NOMO-1 (cell line): ENCODE results near the gene PDLIM7.
A peak's percentile ranks its signal among the peaks of the same experiment; 100 is the strongest.

Experiments
- DNase-seq, 2 experiments: peaks; one replicate each; lab custom pipeline; 2025; ENCODE audit not compliant: unreplicated experiment in 2 of 2; lab: John Stamatoyannopoulos, UW

The PDLIM7 gene

DNA sequence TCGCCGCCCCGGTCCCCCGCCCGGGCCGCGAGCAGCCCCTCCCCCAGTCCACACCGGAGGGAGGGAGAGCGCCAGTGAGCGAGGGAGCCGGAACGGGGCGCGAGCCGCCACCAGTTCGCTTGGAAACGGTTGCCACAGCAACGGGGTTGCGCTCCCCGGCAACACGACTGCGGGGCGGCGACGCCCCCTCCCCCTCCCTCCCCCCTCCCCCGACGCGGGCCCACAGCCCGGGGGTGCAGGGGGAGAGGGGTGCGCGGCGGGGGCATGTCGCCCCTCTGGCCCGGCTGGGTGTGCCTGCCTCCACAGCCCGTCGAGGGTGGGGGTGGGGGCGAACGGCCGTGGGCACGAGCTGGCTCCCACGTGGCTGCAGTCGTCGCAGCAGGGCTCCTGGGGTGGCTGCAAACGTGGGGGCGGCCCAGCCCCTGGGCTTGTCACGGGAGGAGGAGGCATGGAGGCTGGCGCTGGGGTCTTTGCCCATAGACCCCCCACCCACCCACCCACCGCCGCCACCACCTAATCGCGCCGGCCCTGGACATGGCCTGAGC lies 50.3 kb downstream of the PDLIM7 start:
- DNase-seq = peak in 1 of 2 experiments; percentile 12

DNA sequence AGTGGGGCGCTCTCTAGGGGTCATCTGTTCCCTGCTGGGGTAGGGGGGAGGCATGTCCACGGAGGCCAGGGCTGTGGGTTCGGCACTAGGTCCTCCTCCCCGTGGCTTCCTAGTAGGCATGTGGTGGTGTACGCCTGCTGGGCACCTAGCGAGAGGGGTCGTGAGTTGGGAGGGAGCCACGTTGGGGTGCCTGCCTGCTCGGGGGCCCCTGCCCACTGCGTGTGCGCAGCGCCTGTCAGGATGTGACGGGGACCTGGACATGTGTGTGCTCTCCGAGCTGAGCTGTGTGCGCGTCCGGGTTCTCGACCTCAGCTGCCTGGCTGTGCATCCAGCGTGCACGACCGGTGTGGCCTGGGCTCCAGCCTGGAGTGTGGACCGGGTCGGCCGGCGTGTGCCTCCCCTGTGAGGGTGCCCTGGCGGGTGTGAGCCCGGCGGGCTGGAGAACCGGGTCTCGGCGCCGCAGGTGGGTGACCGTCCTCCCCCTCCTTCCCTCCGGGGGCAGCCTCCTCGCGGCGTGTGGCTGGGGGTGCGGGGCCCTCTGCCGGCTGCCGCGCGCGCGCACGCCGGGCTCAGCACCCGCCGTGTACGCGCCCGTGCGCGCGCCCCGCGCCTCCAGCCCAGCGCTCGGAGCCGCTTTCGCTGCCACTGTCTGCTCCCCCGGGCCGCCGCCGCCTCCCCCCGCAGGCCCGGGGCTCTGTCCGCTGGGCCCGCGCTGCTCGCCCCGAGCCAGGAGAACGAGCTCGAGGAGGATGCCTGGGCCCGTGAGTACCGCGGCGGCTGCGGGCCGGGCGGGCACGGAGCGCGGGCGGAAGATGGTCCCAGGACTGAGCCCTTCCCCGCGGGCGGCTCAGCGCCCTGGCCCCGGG lies 51.0 kb downstream of the PDLIM7 start, which contains the start of gene PRR7:
Gene PRR7 (plus strand): TSS at position 615 of the 866 bp plus-strand sequence. CDS start 8,254 bp downstream, outside the sequence.
- DNase-seq = peak; percentile 42 to 75

DNA sequence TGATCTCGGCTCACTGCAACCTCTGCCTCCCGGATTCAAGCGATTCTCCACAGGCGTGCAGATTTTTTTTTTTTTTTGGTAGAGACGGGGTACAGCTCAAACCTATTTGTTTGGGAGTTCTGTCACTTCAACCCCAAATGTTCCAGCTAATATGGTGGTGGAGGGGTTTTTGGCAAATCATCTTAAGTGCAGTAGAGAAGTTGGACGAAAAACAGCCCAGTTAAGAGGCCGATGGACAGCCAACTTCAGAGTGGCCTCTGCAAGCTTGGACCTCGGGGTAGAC lies 51.5 kb downstream of the PDLIM7 start:
- no peak for DNase-seq

DNA sequence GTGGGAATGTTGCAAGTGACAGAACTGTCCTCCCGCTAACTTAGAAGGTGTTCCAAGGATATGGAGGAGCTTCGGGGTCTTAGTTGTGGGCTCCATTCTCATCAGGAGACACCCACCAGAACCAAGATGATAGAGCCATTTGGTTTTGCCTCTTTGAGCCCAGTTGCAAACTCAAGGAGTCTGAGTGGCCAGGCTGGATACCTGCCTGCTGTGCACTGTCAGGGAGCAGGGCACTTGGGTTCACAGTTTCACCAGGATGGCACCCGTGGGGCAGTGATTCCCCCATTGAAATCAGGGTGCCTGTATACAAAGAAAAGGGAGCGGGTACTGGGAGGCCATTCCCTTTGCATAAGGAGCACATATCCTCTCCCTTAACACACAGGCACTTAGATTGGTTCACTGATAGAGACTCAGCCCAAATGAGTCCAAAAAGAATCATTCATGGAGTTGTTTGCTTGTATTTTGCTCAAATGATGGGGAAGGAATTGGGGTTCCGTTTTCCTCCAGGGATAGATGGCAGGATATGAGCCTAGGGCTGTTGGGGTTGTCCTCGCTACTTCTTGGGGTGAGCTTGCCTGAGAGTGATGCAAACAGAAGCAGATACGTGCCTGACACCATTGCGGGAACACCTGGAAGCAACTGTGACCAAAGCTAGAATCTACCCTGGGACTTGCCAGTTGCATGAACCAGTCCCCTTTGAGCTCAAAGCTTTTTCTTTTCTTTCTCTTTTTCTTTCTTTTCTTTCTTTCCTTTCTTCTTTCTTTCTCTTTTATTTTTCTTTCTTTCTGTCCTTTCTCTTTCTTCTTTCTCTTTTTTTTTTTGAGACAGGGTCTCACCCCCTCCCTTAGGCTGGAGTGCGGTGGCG lies 52.1 kb downstream of the PDLIM7 start:
- DNase-seq = peak in 1 of 2 experiments; percentile 24

DNA sequence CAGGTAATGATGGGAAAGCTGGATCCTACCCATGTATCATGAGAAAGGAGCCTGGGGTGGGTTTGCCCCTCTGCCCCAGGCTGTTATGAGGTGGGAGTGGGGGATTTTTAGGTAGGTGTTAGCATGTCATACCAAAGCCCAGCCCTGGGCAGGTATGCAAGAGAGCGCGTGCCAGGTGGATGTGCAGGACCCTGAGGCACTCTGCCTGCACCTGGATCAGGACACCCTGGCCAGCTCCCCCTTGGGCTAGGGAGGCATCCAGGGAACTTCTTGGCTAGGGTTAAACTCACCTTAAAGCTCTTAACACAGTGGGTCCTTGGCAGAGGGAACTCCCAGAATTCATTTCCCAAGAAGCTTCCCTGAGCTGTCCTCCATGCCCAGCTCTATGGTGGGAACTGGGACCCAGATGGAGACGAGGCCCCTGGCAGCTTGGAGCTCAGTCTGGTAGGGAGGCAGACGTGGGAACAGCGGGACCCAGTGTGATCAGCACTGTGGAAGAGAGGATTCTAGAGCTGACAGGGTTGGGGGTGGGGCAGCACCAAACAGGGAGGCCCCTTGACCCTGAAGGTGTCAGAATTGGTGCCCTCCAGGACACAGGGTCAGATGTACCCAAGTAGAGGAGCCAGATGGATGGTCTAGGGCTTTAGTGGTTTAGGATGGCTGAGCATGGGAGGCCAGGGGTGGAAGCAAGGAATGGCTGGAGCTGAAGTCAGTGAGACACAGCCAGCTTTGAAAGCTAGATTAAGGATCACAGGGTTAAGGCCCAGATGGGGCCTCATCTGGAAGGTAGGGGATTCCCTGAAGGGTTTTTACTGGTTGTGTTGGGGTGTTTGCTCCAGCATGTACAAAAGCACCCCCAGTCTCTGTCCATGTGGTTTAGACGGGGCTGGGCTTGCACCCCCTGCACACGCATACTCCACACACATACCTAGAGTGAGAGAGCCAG lies 53.0 kb downstream of the PDLIM7 start:
- no peak for DNase-seq

DNA sequence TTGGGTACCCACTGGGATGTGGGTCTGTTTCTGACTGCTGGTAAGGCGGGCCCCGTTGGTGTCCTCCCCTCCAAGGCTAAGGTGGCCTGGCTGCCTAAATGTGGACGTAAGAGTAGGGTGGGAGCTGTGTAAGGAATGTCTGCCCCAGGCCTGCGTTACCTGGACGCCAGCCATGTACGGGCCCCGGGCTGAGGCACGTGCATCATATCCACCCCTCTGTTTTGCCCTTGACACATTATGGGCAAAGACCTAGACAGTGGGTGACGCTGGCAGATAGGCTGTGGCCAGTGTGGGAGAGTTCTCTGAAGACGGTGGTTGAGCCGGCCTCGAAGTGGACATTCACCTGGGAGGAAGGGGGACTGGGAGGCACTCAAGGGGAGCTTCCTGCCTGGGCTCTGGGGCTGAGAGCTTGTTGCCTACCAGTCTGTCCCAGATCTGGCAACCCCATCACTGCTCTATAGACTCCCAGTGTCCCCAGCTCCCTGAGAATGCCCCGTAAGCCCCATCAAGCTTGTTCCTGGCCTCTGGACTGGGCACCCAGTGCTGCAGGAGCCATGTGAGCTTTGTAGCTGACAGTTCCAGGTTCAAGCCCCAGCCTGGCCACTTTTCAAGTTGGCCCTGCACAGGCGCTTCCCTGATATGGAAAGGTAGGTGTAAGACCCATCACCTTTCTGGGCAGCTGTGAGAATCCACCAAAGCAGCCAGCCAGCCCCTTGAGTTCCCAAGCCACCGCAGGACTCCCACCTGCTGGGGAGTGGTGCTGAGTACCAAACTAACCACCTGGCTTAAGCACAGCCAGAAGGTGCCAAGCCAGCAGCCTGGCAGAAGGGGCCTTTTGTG lies 54.0 kb downstream of the PDLIM7 start:
- DNase-seq = no peak

DNA sequence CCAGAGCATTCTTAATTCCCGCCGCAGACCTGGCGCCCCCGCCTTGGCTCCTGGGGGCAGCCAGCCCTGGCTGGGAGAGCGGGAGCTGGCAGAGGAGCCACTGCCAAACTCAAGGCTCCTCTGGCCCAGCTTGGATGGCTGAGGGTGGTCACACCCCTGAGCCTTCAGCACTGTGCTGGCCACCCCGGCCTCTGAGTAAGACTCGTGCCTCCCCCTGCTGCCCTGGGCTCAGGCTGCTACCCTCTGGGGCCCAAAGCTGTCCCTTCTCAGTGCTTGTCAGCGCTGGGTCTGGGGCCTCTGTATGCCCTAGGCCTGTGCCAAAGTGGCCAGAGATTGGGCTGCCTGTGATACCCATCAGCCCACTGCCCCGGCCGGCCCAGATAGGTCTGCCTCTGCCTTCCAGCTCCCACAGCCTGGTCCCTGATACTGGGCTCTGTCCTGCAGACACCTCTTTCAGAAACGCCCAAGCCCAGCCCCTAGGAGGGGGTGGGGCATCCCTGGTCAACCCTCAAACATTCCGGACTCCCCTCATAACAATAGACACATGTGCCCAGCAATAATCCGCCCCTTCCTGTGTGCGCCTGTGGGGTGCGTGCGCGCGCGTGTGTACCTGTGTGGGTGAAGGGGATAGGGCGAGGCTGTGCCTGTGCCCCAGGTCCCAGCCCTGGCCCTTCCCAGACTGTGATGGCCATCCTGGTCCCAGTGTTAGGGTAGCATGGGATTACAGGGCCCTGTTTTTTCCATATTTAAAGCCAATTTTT lies 55.2 kb downstream of the PDLIM7 start:
- DNase-seq = no peak

DNA sequence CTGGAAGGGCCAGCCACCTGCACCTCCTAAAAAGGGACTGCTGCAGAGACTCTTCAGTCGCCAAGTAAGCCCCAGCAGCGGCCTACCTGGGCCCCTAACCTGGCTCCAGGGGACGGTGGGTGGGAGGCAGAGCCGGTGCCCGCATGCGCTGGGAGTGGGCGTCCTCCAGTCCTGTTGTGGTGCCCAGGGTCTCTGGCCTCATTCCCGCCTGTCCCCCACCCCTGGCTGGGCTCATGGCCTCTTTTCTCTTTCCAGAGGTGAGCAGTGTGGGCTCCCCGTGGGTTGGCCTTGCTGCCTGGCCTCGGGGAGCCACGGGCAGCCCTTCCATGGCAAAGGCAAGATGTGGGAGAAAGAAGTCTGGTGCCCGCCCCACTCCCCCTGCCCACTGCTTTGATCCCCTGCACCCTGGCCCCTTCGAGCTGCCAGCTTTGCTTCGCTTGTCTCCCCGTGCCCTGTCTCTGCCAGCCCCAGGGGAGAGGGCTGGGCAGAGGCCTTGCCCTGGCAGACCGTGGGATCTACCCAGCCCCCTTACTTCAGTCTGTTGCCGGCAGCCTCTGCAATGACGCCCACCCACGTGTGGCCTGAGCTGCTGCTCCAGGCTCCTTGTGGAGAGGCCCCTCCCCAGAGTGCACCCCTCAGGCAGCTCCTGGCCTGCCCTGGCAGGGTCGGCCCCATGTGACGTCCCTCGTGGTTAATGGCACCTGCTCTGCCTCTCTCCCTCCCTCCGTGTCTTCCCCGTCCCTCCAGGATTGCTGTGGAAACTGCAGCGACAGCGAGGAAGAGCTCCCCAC lies 56.2 kb downstream of the PDLIM7 start:
- DNase-seq = no peak

DNA sequence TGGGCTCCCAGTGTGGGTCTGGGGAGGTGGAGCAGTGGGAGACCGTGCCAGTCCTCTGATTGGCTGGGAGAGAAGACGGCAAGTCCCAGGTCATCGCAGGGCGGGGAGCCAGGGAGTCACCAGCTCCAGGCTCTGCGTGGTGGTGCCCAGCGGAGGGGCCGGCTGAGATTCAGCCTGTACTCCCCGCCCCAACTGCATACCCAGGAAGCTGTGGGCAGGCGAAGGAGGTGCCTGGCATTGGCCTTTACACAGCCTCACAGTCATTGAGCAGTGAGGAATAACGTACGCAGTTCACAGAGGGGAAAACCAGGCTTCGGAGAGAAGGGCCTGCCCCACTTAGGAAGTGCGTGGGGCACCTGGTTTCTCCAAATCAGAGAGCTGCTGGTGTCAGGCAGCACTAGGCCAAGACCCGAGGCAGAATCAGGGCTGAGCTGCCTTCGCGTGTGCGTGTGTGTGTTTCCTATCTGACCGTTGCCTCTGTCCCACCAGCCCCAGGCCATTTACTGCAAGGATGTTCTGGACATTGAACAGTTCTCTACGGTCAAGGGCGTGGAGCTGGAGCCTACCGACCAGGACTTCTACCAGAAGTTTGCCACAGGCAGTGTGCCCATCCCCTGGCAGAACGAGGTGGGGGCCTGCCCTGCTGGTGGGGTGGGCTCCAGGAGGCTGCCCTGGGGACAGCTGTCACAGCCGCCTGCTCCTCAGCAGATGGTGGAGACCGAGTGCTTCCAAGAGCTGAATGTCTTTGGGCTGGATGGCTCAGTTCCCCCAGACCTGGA lies 57.0 kb downstream of the PDLIM7 start:
- no peak for DNase-seq

DNA sequence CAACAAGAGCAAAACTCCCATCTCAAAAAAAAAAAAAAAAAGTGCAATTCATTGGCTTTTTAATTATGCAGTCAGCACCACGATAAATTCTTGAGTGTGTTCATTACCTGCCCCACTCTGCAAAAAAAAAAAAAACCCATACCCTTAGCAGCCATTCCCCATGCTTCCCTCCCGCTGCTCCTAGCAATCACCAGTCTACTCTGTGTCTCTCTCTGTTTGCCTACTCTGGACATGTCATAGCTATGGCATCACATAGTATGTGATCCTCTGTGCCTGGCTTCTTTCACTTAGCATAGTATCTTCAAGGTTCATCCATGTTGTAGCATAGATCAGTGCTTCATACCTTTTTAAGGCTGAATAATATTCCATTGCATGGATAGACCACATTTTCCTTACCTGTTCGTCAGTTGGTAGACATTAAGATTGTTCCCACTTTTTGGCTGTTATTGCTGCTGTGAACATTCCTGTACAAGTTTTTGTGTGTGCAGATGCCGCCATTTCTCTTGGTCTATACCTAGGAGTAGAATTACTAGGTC lies 57.8 kb downstream of the PDLIM7 start:
- DNase-seq = no peak

DNA sequence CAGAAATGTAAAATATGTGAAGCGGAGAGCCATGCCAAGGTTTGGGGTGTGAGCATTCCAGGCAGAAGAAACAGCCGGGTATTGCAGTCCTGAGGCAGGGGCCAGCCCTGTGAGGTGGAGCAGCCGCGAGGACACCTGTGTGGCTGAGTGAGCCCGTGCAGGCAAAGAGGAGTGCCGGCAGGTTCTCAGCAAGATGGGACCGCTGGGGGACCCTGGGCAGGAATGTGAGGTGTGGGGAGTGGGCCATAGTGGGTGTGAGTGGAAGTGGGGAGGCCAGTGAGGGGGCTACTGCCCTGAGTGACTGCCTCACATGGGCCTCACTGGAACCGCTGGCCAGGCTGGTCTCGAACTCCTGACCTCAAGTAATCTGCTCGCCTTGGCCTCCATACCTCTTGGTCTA lies 58.9 kb downstream of the PDLIM7 start:
- DNase-seq = no peak

DNA sequence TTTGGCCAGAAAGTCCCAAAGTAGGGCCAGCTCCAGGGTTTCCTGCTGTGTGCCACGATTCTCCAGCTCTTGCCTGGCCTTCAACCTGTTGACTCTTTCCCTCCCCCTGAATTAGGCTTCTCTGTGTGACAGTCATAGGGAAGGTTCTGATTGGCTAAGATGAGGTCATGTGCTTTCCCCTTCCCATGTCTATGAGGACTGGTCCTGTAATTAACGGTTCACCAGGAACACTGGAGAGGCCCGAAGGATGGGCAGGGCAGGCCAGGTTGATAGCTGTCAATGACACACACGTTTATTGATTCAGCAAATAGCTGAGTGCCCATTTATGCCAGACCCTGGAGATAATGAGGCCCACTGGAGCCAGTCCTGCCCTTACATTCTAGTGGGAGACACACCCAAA lies 59.8 kb downstream of the PDLIM7 start:
- DNase-seq = no peak

DNA sequence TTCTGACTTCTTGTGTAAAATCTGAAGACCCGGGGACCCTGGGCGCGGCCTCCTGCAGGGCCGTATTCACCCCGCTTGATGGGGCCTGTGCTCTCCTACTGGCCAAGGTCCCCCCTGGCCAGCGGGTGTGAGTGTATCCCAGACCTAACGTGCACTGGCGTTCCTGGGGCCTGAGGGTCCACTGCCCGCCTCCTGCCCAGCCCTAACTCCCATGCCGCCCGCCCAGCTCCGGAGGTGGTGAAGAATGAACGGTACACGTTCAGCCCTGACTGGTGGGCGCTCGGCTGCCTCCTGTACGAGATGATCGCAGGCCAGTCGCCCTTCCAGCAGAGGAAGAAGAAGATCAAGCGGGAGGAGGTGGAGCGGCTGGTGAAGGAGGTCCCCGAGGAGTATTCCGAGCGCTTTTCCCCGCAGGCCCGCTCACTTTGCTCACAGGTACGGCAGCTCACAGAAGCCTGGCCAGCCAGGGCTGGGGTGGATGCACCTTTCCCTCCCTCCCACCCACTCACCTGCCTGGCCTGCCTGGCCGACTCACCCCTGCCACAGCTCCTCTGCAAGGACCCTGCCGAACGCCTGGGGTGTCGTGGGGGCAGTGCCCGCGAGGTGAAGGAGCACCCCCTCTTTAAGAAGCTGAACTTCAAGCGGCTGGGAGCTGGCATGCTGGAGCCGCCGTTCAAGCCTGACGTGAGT lies 61.4 kb downstream of the PDLIM7 start:
- DNase-seq = no peak

DNA sequence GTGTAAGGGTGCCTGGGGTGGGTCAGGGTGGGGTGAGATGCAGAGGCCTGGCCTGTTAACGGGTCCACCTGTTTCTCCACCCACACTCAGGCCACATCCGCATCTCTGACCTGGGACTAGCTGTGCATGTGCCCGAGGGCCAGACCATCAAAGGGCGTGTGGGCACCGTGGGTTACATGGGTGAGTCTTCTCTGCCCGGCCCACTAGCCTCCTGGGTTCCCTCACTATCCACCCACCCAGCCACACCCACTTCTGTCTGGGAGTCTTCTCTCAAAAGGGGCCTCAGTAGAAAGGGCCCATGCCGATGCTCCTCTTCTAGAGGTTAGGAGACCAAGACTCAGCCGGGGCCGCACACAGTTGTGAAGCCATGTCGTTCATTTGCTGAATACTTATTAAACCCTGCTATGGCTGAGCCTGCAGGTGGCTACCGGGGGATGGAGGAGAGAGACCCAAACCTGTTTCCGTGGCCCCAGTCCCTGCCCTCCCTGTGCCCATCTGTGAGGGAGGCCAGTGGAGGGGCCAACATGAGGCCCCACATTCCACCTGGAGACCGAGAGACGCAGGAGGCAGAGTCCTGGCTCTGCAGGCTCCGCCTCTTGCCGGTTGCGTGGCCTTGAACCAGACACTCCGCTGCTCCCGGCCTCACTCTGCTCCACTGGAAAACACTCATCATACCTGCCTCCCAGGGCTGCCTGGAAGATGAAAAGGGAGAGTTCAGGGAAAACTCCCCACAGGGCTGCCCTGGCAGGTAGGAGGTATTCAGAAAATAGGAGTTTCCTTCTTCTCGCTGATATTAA lies 62.3 kb downstream of the PDLIM7 start:
- no peak for DNase-seq

DNA sequence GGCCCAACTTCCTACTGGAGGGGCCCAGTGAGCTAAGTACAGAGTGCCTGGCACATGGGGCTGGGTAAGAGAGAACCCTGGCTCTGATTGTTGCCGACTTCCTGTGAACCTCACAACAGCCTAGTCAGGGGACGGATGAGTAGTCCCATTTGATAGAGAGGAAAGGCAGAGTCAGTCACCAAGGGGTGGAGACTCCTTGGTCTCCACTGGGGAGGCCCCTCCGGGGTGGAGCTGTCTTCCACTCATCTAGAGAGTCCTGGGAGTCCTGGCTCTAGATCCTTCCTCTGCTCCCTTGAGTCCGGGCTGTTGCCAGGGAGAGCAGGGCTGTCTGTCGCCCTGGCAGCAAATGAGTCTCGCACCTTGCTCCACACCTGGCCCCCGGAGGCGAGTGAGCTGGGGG lies 63.0 kb downstream of the PDLIM7 start:
- no peak for DNase-seq
